Measurements from ENCODE around the gene FHDC1.
A peak's percentile ranks its signal among the peaks of the same experiment; 100 is the strongest.
"Not testable (repeated sequence)": the region's sequence is repeated elsewhere in the genome, so short reads cannot be mapped to it uniquely, and the experiment has no call there.

FHDC1 gene, protein sequence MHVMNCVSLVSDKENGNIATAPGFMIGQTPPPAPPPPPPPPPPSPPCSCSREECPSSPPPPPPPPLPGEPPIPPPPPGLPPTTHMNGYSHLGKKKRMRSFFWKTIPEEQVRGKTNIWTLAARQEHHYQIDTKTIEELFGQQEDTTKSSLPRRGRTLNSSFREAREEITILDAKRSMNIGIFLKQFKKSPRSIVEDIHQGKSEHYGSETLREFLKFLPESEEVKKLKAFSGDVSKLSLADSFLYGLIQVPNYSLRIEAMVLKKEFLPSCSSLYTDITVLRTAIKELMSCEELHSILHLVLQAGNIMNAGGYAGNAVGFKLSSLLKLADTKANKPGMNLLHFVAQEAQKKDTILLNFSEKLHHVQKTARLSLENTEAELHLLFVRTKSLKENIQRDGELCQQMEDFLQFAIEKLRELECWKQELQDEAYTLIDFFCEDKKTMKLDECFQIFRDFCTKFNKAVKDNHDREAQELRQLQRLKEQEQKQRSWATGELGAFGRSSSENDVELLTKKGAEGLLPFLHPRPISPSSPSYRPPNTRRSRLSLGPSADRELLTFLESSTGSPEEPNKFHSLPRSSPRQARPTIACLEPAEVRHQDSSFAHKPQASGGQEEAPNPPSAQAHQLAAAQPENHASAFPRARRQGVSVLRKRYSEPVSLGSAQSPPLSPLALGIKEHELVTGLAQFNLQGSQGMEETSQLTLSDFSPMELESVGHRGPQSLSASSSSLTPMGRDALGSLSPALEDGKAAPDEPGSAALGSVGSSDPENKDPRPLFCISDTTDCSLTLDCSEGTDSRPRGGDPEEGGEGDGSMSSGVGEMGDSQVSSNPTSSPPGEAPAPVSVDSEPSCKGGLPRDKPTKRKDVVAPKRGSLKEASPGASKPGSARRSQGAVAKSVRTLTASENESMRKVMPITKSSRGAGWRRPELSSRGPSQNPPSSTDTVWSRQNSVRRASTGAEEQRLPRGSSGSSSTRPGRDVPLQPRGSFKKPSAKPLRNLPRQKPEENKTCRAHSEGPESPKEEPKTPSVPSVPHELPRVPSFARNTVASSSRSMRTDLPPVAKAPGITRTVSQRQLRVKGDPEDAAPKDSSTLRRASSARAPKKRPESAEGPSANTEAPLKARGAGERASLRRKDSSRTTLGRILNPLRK

DNA sequence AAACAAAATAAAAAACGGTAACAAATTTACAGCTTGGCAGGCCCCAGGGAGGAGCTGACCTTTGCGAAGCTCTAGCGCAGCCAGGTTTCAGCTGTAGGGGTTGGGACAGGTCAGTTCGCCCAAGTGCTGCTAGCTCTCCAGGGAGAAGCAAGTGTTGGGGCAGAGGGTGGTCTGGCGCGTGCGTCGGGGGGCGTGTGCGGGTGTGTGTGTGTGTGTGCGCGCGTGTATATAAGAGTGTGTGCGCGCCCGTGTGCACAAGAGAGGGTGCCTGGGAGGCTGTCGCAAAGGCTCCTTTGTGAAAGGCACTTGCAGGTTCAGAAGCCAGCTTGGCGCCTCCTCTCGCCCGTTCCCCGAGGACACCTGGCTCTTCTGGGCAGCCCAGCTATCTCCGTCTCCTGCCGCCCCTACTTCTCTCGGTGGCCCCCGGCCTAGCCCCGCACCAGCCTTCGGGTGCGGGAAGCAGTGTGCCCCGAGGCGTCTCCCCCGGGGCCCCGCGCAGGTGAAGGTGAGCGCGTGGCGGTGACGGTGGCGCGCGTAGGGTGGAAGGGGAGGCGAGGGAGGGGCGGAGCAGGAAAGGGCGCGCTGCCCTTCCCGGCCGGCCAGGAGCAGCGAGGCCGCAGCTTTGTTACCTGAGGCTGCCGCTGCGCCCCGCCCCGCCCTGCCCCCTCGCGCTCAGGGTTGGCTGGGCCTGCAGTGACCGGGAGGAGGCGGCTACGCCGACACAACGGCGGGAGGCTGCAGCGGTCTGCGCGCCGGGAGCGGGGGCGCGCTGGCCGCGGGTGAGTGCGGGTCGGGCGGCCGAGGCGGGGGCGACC is at the start of gene FHDC1:
Gene FHDC1, plus strand, starts transcription at position 693 of the 815 bp plus-strand sequence. CDS start 6,735 bp downstream, outside the sequence.
- Mint-ChIP-seq H3K4me1 (ENCODE audit: low read depth) (peaks cover 20% of the 10 kb centered on the region), H3K9me3 (no peaks in the 10 kb centered on the region), H3K27ac (no peak within 1 kb of the TSS), H3K27me3 (ENCODE audit: low read depth) (peaks cover 70% of the 10 kb centered on the region), H3K36me3 (ENCODE audit: low read depth) (no peaks in the 10 kb centered on the region), H3K4me3 (peak within 1 kb of the TSS; percentile 72)

DNA sequence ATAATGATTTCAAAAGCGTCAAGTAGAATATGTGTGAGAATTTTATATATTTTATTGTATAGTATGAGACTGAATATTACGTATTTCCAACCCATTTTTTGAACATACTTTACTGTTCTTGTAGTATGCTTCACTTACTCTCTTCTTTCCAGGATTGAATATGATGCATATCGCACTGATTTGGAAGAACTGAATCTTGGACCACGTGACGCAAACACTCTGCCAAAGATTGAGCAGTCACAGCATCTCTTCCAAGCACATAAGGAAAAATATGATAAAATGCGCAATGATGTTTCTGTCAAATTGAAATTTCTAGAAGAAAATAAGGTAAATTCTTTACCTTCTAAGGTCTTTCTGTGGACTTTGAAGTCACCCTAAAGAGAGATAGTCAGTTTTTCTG is 48.1 kb upstream of the FHDC1 start:
- Mint-ChIP-seq H3K9me3 (no peaks in the 10 kb centered on the region), H3K4me3 (no peak overlapping the region), H3K27ac (no peak overlapping the region), H3K4me1 (ENCODE audit: low read depth) (no peaks in the 10 kb centered on the region), H3K27me3 (ENCODE audit: low read depth) (no peaks in the 10 kb centered on the region), H3K36me3 (ENCODE audit: low read depth) (peaks cover 21% of the 10 kb centered on the region)

DNA sequence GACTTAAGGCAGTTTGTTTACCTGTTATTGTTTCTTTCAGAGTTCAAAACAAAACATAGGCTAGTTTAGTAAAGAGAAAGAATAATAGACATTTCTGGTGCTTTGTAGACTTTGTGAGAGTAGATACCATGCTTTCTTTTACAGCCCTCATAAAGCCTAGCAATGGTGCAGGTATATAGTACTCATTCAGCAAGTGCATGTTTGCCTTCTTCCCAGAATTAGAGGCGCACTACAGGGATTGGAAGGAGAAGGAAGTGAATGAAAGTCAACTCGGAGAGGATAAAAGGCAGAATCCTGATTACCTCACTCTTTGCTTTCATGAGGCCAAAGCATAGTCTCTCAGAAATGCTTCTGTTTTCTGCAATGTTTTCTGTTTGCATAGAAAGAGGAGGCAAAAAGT is 43.1 kb upstream of the FHDC1 start:
- peaks cover 4% of the 10 kb centered on the region for H3K4me1 Mint-ChIP-seq (ENCODE audit: low read depth)
- H3K27ac Mint-ChIP-seq: no peak overlapping the region
- no peaks in the 10 kb centered on the region for H3K27me3 Mint-ChIP-seq (ENCODE audit: low read depth)
- H3K9me3 Mint-ChIP-seq: no peaks in the 10 kb centered on the region
- no peak overlapping the region for H3K4me3 Mint-ChIP-seq
- peaks cover 25% of the 10 kb centered on the region for H3K36me3 Mint-ChIP-seq (ENCODE audit: low read depth)

DNA sequence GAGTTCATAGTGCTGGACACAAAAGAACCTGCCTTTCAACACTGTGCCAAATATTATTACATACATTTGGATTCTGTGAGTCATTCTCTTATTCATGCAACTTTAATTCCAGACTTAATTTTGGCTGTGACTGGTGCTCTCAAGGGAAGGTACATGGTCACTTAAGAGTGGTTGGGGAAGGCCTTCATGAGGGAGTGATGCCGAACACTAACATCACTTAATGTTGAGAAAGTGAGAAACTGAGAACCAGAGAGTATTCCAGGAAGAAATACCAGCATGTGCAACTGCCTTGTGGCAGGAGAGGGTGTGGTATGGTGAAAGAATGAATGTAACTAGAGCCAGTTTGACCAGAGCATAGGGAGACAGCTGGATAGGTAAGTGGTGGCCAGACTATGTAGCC is 41.5 kb upstream of the FHDC1 start:
- peaks cover 7% of the 10 kb centered on the region for H3K4me1 Mint-ChIP-seq (ENCODE audit: low read depth)
- H3K27me3 Mint-ChIP-seq (ENCODE audit: low read depth): no peaks in the 10 kb centered on the region
- H3K27ac Mint-ChIP-seq: no peak overlapping the region
- H3K4me3 Mint-ChIP-seq: no peak overlapping the region
- H3K9me3 Mint-ChIP-seq: no peaks in the 10 kb centered on the region
- peaks cover 25% of the 10 kb centered on the region for H3K36me3 Mint-ChIP-seq (ENCODE audit: low read depth)

DNA sequence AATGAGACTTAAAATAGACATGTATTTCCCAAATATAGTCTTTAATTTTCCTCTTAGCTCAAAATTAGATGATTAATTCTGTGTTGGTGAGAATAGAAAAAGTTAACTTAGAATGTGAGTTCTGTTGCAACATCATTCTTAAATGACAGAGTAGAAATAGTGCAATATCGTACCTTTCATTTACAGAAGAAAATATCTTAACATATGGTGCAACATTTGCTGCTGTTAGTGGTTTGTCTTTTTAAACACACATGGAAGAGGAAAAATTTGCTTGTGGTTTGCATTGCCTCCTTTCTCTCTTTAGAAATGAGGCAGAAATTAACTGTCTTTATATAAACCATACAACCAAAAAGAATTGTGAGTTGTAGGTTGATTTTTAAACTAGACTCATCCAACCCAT is 39.3 kb upstream of the FHDC1 start:
- H3K36me3 Mint-ChIP-seq (ENCODE audit: low read depth): peaks cover 16% of the 10 kb centered on the region
- no peak overlapping the region for H3K4me3 Mint-ChIP-seq
- H3K9me3 Mint-ChIP-seq: no peaks in the 10 kb centered on the region
- no peaks in the 10 kb centered on the region for H3K27me3 Mint-ChIP-seq (ENCODE audit: low read depth)
- peaks cover 7% of the 10 kb centered on the region for H3K4me1 Mint-ChIP-seq (ENCODE audit: low read depth)
- H3K27ac Mint-ChIP-seq: no peak overlapping the region

DNA sequence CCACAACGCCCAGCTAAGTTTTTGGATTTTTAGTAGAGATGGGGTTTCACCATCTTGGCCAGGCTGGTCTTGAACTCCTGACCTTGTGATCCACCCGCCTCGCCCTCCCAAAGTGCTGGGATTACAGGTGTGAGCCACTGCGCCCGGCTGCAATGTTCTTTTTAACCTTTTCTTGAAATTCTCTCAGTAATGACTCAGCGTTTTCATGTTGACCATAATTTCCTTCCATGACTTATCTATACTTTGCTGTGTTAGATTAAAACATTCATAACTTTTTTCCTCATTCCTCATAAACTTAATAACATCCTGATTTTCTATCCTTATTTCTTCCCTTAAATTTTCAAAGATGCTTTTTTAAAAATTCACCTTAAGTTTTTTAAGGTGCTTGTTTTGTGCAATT is 38.0 kb upstream of the FHDC1 start:
- H3K27ac Mint-ChIP-seq; H3K4me1 Mint-ChIP-seq (ENCODE audit: low read depth): not testable (repeated sequence)

DNA sequence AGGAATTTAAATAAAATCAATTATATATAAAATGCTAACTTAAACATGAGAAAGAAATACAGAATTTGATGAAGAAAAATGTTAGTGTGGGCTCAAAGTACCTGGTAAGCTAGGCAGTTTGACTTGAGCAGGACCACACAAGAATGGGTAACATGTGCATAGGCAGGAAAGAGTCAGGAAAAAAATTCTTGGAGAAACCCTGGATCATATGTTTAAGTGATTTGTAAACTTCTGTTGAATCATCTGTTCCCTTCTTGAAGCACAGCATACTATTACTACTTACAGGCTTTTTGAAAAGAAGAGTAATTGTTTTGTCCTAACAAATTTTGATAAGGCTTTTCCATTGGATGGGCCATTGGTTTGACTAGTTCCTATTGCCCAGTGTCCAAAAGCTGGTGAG is 37.5 kb upstream of the FHDC1 start:
- H3K9me3 Mint-ChIP-seq: no peaks in the 10 kb centered on the region
- no peaks in the 10 kb centered on the region for H3K27me3 Mint-ChIP-seq (ENCODE audit: low read depth)
- H3K36me3 Mint-ChIP-seq (ENCODE audit: low read depth): peaks cover 7% of the 10 kb centered on the region
- H3K27ac Mint-ChIP-seq: no peak overlapping the region
- no peak overlapping the region for H3K4me3 Mint-ChIP-seq
- peaks cover 7% of the 10 kb centered on the region for H3K4me1 Mint-ChIP-seq (ENCODE audit: low read depth)

More for the DNA sequence above, 38.0 kb upstream of the FHDC1 start:
- not testable (repeated sequence) for H3K4me3 Mint-ChIP-seq; H3K36me3 Mint-ChIP-seq (ENCODE audit: low read depth); H3K9me3 Mint-ChIP-seq; H3K27me3 Mint-ChIP-seq (ENCODE audit: low read depth)

DNA sequence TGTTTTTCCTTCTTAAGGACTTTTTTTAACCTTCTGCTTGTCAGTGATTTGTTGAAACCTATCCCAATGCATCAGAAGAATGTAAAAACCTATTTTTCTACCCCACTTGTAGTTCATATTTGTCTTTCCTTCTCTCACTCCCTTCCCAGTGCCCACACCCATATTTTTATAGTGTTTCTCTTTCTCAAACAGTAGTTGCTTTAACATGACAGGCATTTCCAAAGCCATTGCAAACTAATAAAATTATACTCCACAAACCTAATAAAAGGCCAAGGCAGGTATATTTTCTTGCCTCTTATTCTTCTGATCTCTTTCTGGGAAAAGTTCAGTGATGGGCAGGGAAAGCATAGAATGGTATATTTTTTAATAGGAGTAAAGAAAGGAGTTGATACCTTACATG is 35.7 kb upstream of the FHDC1 start:
- Mint-ChIP-seq H3K4me1 (ENCODE audit: low read depth) (peaks cover 7% of the 10 kb centered on the region), H3K9me3 (no peaks in the 10 kb centered on the region), H3K27ac (no peak overlapping the region), H3K36me3 (ENCODE audit: low read depth) (peaks cover 6% of the 10 kb centered on the region), H3K4me3 (no peak overlapping the region), H3K27me3 (ENCODE audit: low read depth) (no peaks in the 10 kb centered on the region)

DNA sequence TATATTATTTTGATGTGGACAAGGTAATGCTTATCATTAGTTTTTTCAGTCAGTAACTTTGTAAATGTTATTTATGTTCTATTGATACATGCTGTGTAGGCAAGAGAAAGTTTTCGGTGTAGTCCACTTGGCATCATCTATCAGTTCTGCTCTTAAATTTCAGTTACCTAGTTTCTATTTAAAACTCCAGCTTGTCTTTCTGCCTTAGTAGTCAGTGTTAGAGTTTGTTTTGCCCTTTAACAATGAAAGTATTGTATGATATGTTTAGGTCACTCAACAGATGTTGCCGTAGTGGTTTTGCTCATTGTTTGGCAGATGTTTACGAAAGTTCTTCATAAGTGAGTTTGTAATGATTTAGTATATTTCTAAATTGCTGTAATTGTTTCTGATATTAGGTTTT is 34.9 kb upstream of the FHDC1 start:
- H3K27me3 Mint-ChIP-seq (ENCODE audit: low read depth): no peaks in the 10 kb centered on the region
- no peak overlapping the region for H3K4me3 Mint-ChIP-seq
- H3K36me3 Mint-ChIP-seq (ENCODE audit: low read depth): peaks cover 4% of the 10 kb centered on the region
- H3K4me1 Mint-ChIP-seq (ENCODE audit: low read depth): peaks cover 4% of the 10 kb centered on the region
- H3K27ac Mint-ChIP-seq: no peak overlapping the region
- no peaks in the 10 kb centered on the region for H3K9me3 Mint-ChIP-seq

DNA sequence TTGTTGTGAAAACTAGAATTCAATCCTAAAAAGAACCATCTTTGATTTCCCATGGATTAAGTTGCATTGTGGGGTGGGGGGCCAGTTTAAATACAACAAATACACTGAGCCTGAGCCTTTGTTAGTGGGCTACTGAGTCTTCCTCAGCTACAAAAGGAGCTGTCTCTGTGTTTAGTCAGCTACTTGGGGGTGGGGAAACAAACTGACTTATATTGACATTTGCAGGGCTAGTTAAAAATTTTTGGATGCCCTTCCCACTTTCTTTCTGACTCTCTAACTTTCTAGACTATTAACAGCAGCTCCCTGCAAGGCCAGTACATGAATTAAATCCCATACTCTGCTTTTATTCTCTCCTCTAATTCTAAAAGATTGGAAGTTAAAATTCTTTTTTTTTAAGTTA is 32.5 kb upstream of the FHDC1 start:
- H3K27me3 Mint-ChIP-seq (ENCODE audit: low read depth): no peaks in the 10 kb centered on the region
- no peak overlapping the region for H3K27ac Mint-ChIP-seq
- H3K4me3 Mint-ChIP-seq: no peak overlapping the region
- no peaks in the 10 kb centered on the region for H3K4me1 Mint-ChIP-seq (ENCODE audit: low read depth)
- peaks cover 12% of the 10 kb centered on the region for H3K36me3 Mint-ChIP-seq (ENCODE audit: low read depth)
- no peaks in the 10 kb centered on the region for H3K9me3 Mint-ChIP-seq

DNA sequence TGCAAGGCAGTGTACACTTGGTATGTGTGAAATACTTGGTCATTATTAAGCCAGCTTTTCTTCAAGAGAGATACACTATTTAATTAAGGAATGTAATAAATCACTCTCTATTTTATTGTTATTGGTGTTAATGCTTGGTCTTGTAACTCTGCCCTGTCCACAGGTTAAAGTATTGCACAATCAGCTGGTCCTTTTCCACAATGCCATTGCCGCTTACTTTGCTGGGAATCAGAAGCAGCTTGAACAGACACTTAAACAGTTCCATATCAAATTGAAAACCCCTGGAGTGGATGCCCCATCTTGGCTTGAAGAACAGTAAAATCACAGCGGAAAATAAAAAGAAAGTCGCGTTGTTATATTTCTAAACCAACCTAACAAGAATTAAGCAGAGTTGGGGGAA is 26.2 kb upstream of the FHDC1 start:
- no peaks in the 10 kb centered on the region for H3K27me3 Mint-ChIP-seq (ENCODE audit: low read depth)
- no peaks in the 10 kb centered on the region for H3K9me3 Mint-ChIP-seq
- H3K36me3 Mint-ChIP-seq (ENCODE audit: low read depth): peaks cover 13% of the 10 kb centered on the region
- no peaks in the 10 kb centered on the region for H3K4me1 Mint-ChIP-seq (ENCODE audit: low read depth)
- H3K4me3 Mint-ChIP-seq: no peak overlapping the region
- H3K27ac Mint-ChIP-seq: no peak overlapping the region

DNA sequence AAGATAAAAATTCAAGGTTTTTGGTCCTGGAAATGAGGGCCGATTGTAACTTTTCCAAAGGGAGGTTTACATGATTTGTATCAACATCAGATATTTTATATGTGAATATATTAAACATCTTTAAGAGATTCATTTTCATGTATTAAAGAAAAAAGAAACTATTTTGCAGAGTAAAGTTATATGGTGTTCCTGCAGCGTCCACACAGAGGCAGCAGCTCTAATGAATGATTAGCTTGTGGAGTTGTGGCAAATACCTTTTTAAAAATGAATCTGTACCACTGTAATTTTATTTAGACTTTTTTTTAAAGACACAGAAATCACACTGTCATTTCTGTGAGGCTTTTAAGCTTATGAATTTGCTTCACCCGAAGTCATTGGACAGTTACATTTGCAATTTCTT is 25.6 kb upstream of the FHDC1 start:
- no peaks in the 10 kb centered on the region for H3K4me1 Mint-ChIP-seq (ENCODE audit: low read depth)
- no peaks in the 10 kb centered on the region for H3K27me3 Mint-ChIP-seq (ENCODE audit: low read depth)
- H3K4me3 Mint-ChIP-seq: no peak overlapping the region
- peaks cover 13% of the 10 kb centered on the region for H3K36me3 Mint-ChIP-seq (ENCODE audit: low read depth)
- H3K27ac Mint-ChIP-seq: no peak overlapping the region
- no peaks in the 10 kb centered on the region for H3K9me3 Mint-ChIP-seq

DNA sequence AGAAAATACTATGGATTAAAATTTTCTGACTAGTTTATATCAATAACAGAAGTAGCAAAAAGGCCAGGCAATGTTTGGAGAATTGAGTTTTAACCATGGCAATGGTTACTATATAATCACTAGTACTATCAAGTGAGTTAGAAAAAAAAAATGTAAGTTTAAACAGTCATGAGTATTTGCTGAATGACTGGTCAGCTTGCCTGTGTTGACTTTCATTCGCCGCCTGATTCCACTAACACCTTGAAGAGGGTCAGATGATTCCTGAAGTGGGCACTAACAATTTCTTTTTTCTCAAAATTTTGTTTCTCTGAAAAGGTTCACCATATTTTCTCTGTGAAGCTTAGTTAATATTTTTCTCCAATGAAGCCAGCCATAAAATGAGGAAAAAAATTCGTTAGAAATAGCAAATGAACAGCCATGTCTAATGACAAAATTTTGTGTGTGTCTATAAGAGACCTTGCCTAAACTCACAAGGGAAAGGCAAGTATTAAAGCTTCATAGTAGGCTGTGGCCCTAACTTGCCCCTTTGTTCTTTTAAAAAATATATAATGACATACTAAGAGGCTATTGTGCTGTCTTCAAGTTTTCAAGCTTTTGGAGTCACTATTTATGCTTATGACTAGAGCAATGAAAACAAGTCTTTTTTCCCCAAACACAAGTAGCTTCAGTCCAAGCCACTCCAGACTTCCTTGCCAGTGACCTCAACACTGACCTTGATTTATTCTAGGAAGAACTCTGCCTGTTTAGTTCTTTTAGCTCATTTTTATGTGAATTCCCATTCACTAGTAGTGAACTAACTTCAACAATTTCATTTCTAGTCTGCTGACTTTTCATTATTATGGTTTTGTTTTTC is 18.4 kb upstream of the FHDC1 start:
- peaks cover 26% of the 10 kb centered on the region for H3K9me3 Mint-ChIP-seq
- no peak overlapping the region for H3K4me3 Mint-ChIP-seq
- no peaks in the 10 kb centered on the region for H3K27me3 Mint-ChIP-seq (ENCODE audit: low read depth)
- no peaks in the 10 kb centered on the region for H3K4me1 Mint-ChIP-seq (ENCODE audit: low read depth)
- peaks cover 9% of the 10 kb centered on the region for H3K36me3 Mint-ChIP-seq (ENCODE audit: low read depth)
- no peak overlapping the region for H3K27ac Mint-ChIP-seq
